HepG2 (cell line): ENCODE results near the gene HECTD1. TPM values are rescaled to one million over a fixed set of nuclear protein-coding genes. Genes with fewer than 3 reads are reported as not detected.

Experiments used
- CBX1 ChIP-seq: IDR thresholded peaks from one replicate; pipeline ENCODE4 v1.6.1; 2016; ENCODE audit warnings: antibody characterized with exemption, low read depth
- CEBPB ChIP-seq: IDR thresholded peaks from 2 replicates; pipeline ENCODE4 v1.6.1; 2011; ENCODE audit warnings: low read depth, low read length, improper control_type of control experiment, borderline replicate concordance
- ELF1 ChIP-seq: sonication (generic); formaldehyde crosslinking; IDR thresholded peaks from 2 replicates; pipeline ENCODE4 v1.4.0; 2020; ENCODE audit warnings: missing genetic modification reagents
- GRHL1 ChIP-seq: sonication (generic); formaldehyde crosslinking; conservative IDR thresholded peaks from 2 replicates; pipeline ENCODE4 v1.8.0; 2022; ENCODE audit warnings: missing genetic modification reagents
- MATR3 ChIP-seq: sonication (generic); formaldehyde crosslinking; IDR thresholded peaks from 2 replicates; pipeline ENCODE4 v1.4.0; 2020; ENCODE audit warnings: missing genetic modification reagents
- MXD4 ChIP-seq: IDR thresholded peaks from 2 replicates; pipeline ENCODE4 v1.6.1; 2016; ENCODE audit warnings: mild to moderate bottlenecking, missing biosample characterization, missing genetic modification reagents
- PHF5A ChIP-seq: IDR thresholded peaks from one replicate; pipeline ENCODE4 v1.6.1; 2018; ENCODE audit warnings: low read depth, missing genetic modification reagents; ENCODE audit not compliant: unreplicated experiment
- PPARG ChIP-seq: conservative IDR thresholded peaks from 2 replicates; pipeline ENCODE4 v1.6.1; 2016; ENCODE audit warnings: missing biosample characterization, missing genetic modification reagents
- ZFP1 ChIP-seq: IDR thresholded peaks from 2 replicates; pipeline ENCODE4 v1.6.1; 2016
- ZMYM4 ChIP-seq: sonication (generic); formaldehyde crosslinking; IDR thresholded peaks from 2 replicates; pipeline ENCODE4 v1.8.1; 2023; ENCODE audit warnings: mild to moderate bottlenecking, missing genetic modification reagents
- ZNF12 ChIP-seq: sonication (generic); formaldehyde crosslinking; IDR thresholded peaks from 2 replicates; pipeline ENCODE4 v1.5.0; 2020; ENCODE audit warnings: missing genetic modification reagents
- ZNF362 ChIP-seq: sonication (generic); formaldehyde crosslinking; IDR thresholded peaks from 2 replicates; pipeline ENCODE4 v1.4.0; 2020; ENCODE audit warnings: missing genetic modification reagents, mild to moderate bottlenecking, borderline replicate concordance
- ZNF614 ChIP-seq: IDR thresholded peaks from 2 replicates; pipeline ENCODE4 v1.6.1; 2018; ENCODE audit warnings: missing biosample characterization, missing genetic modification reagents, inconsistent platforms, borderline replicate concordance
- ZNF646 ChIP-seq: sonication (generic); formaldehyde crosslinking; IDR thresholded peaks from 2 replicates; pipeline ENCODE4 v1.9.0; 2021; ENCODE audit warnings: mild to moderate bottlenecking, missing genetic modification reagents
- ZSCAN20 ChIP-seq: sonication (generic); formaldehyde crosslinking; IDR thresholded peaks from 2 replicates; pipeline ENCODE4 v1.4.0; 2020; ENCODE audit warnings: missing genetic modification reagents, mild to moderate bottlenecking, borderline replicate concordance
- polyA plus RNA-seq, 8 experiments: library from polyadenylated mRNA; depleted of rRNA in 3 of 8; stranded (reverse) in 7 of 8; unstranded in 1 of 8; fragments of >200 nt; fragmentation: Illumina TruSeq in 4 of 8; extraction: Trizol in 4 of 8; gene quantifications; 2 replicates each; pipeline versions ENCODE4 v1.2.1 to v1.2.3, GENCODE V29; 2011 to 2016; ENCODE audit warnings: low read depth in 4 of 8, missing spikeins in 1 of 8, mixed read lengths in 1 of 8; ENCODE audit not compliant: insufficient read depth in 1 of 8
- total RNA-seq, 5 experiments: library from RNA; depleted of rRNA; stranded (reverse); fragments of >200 nt; fragmentation: Illumina TruSeq; extraction: Trizol; gene quantifications; 2 replicates each; pipeline ENCODE4 v1.2.3, GENCODE V29; 2016; ENCODE audit warnings: low read depth in 1 of 5
- TF ChIP-seq, protein P1 (sequence below): sonication (generic); formaldehyde crosslinking; IDR thresholded peaks from 2 replicates; pipeline ENCODE4 v1.4.0; 2020; ENCODE audit warnings: missing genetic modification reagents
- TF ChIP-seq, protein P2 (sequence below): sonication (generic); formaldehyde crosslinking; IDR thresholded peaks from 2 replicates; pipeline ENCODE4 v1.4.0; 2020; ENCODE audit warnings: missing genetic modification reagents

HECTD1 gene
- total and polyA plus RNA-seq, 2 of the 13 experiments (the other 11 are each of a cell fraction or from before 2014, with no cell fraction given): 312 to 560 TPM

GRCh38 chr14:31127690-31128089 is 79.9 kb downstream of the HECTD1 start (continued):
- TF ChIP-seq ZFP1 (CRISPR knock-in tag): peak; percentile 66; the same call in 1 of the 2 replicates
- no peak for TF ChIP-seq ZNF362
- no peak for TF ChIP-seq ZNF12 (CRISPR knock-in tag)
- TF ChIP-seq MXD4 (CRISPR knock-in tag): peak; percentile 19; the same call in 1 of the 2 replicates
- TF ChIP-seq PHF5A (CRISPR knock-in tag): peak; percentile 46
- peak; percentile 13; the same call in 1 of the 2 replicates for TF ChIP-seq ZNF646 (CRISPR knock-in tag)
- 0 out of 2 replicates have a peak, but pooled peaks have one; percentile 24 for TF ChIP-seq ELF1
- TF ChIP-seq CEBPB: no peak; the same call in 1 of the 2 replicates
- TF ChIP-seq, protein P1, sequence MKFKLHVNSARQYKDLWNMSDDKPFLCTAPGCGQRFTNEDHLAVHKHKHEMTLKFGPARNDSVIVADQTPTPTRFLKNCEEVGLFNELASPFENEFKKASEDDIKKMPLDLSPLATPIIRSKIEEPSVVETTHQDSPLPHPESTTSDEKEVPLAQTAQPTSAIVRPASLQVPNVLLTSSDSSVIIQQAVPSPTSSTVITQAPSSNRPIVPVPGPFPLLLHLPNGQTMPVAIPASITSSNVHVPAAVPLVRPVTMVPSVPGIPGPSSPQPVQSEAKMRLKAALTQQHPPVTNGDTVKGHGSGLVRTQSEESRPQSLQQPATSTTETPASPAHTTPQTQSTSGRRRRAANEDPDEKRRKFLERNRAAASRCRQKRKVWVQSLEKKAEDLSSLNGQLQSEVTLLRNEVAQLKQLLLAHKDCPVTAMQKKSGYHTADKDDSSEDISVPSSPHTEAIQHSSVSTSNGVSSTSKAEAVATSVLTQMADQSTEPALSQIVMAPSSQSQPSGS: 0 out of 2 replicates have a peak, but pooled peaks have one; percentile 28
- no peak for TF ChIP-seq GRHL1 (CRISPR knock-in tag)
- peak; percentile 62; the same call in 1 of the 2 replicates for TF ChIP-seq ZMYM4
- TF ChIP-seq, protein P2, sequence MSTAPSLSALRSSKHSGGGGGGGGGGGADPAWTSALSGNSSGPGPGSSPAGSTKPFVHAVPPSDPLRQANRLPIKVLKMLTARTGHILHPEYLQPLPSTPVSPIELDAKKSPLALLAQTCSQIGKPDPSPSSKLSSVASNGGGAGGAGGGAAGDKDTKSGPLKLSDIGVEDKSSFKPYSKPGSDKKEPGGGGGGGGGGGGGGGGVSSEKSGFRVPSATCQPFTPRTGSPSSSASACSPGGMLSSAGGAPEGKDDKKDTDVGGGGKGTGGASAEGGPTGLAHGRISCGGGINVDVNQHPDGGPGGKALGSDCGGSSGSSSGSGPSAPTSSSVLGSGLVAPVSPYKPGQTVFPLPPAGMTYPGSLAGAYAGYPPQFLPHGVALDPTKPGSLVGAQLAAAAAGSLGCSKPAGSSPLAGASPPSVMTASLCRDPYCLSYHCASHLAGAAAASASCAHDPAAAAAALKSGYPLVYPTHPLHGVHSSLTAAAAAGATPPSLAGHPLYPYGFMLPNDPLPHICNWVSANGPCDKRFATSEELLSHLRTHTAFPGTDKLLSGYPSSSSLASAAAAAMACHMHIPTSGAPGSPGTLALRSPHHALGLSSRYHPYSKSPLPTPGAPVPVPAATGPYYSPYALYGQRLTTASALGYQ: 0 out of 2 replicates have a peak, but pooled peaks have one; percentile 37
- no peak for TF ChIP-seq CBX1
- no peak for TF ChIP-seq MATR3 (CRISPR knock-in tag)
- TF ChIP-seq PPARG (CRISPR knock-in tag): peak; percentile 57
- 0 out of 2 replicates have a peak, but pooled peaks have one; percentile 62 for TF ChIP-seq ZSCAN20 (CRISPR knock-in tag)
- TF ChIP-seq ZNF614 (CRISPR knock-in tag): peak; percentile 90
